Measurements from ENCODE around the gene APOBEC4.
"Not testable (repeated sequence)": the region's sequence is repeated elsewhere in the genome, so short reads cannot be mapped to it uniquely, and the experiment has no call there.

Gene APOBEC4

DNA sequence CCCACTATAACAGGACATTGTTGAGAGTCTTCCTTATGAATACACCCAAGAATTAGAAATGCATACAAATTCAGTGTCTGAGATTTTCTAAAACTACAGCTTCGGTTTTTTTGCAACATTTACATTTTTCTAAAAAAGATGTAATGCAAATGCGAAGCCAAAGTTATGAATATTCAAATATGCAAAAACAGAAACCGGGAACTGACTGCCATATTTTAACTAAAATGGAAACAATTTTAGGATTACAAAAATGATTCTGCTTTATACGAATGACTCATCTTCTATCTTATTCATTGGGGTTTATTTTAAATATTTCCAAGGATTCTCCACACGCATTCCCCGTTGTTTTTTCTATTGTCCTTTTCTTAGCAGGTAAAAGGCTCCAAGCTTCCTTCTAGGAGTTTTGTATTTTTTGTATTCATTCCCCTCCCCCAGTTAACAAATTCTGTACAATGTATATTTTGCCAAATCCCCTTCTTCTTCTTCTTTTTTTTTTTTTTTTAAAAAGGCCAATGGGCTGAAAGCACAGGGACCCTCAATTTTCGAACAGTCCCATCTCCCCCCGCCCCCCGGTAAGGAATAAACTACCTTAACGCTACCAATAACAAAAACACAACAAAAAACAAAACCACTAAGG, 18.6 kb downstream of the APOBEC4 start:
- no peak for DNase-seq (ENCODE audit: low spot score)

DNA sequence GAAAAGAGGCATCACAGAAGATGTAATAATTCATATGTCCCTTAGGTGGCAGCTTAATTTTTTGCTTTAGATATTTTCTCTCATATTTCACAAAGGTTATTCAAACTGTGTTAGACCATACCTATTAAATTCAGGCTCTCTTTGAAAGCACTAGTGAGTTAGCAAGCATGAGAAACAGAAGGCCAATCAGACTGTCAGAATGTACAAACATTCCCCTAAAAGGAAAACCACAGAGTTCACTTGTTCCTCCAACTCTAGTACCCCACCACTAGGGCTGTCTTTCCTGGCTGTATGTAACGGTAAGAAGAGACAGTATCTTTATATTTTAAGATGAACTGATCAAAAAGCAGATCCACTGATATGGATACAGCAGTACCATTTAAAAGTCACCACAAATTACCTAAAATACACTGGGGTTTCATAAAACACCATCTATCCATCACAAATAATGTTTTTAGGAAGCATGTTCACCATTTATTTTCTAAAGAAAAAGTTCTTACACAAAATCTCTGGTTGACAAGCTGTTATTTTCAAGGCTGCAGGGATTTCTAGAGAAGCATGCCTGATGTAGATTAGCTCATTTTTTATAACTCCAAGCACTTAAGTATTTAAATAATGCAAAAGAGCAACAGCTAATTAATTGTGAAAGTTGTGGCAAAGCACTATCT, 19.3 kb downstream of the APOBEC4 start:
- peak; percentile 44 for DNase-seq (ENCODE audit: low spot score)

DNA sequence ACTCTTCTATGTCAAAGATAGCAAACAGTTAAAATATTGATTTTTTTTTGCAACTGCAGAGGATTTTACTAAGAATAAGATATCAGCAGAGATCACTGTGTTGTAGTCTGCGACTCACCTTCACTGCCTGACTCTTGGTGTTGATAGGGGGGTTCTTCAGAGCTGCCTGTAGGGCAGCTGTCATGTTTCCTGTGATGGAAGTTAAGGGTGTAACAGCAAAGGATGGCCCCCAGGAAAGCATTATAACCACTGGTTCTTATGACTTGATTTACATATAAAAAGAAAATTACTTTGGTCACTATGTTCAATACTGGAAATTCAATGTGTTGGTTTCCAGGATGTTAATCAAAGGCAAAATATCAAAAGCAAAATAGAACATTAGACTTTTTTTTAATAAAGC, 20.2 kb downstream of the APOBEC4 start:
- DNase-seq (ENCODE audit: low spot score), result no peak

GRCh38 chr1:183632114-183632513, 21.0 kb downstream of the APOBEC4 start:
- DNase-seq (ENCODE audit: low spot score), result no peak

GRCh38 chr1:183630748-183631147, 22.4 kb downstream of the APOBEC4 start:
- DNase-seq (ENCODE audit: low spot score), result no peak

DNA sequence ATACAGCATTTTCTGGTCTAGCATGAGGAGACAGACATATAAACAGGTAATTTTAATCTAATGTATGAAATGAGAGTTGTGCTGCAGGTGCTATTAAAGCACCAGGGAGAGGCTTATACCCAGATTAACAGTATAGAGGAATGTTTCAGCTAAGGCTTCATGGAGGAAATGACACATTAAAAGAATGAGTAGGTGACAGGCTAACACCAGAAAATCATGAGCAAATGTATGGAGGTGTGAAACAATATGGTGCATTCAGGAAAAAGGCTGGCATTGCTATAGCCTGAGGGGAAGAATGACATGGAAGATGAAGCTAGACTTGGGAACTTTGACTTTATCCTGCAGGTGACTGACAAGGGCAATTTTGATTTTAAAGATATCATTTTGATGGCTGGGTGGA, 24.6 kb downstream of the APOBEC4 start:
- DNase-seq (ENCODE audit: low spot score), result no peak

DNA sequence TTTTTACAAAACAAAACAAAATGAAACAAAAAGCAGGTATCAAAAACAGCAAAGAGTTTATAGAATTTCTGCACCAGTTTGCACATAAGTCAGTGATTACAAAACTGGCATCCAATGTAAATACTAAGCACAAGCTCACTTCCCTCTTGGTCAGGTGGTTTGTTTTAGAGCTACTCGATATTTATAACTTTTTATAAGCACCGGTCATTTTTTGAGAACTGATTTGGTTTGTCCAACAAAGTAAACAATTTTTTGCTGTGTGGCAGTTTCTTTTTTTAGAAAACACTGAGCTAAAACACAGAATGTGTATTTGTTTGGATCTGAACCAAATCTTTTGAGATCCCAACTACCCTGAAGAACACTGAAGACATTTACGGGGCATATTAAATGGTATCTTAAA, 26.9 kb downstream of the APOBEC4 start:
- DNase-seq (ENCODE audit: low spot score), result not testable (repeated sequence)

DNA sequence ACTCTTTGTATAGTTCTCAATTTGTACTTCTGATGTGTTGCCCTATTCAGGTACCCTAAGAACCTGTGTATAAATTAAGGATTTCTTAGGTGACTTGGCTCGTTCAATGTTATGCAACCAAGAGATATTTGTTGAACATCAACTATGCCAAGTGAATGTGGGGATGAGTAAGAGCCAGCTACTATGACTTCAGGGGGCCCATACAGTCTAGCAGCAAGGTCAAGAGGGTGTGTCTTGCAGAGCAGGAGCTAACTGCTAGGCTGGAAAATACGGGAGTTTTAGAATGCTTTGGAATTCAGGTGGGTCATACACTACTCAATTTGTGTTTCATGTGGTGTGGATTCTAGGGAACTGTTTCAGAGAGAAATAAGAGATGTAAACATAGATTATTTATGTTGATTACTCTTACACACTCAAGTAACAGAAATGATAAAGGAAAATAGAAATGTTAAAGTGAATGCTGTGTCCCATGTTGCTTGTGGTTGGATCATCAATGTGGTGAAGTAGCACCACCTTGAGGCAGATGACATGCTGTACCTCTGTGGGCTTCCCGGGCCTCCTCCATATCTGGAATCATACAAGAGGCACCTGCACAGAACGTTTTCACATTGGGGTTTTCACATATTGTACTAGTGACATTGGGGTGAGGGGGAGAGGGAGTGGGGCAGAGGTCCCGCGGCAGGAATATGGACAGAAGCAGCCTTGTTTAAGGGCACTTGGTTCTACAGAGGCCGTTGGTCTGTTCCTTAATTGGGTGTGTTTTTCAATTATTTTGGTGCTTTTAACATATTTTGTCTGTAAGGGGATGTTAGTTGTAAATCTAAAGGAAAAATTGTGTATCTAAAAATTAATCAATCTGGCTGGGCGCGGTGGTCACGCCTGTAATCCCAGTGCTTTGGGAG, 30.0 kb downstream of the APOBEC4 start:
- DNase-seq (ENCODE audit: low spot score), result peak; percentile 37

DNA sequence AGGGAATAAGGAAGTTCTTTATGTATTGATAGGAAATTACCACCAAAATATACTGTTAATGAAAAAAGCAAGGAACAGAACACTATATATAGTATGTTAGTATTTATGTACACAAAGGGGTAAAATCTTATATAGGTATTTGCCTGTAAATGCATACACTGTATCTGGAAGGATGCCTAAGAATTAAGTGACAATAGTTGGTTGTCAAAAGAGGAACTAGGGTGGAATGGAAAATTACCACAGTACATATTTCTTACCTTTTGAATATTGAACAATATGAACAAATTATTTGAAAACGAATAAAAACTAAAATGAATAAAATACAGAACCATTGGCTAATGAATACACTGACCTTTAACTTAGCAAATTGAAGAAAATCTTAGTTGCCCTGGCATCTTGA, 31.1 kb downstream of the APOBEC4 start:
- no peak for DNase-seq (ENCODE audit: low spot score)

DNA sequence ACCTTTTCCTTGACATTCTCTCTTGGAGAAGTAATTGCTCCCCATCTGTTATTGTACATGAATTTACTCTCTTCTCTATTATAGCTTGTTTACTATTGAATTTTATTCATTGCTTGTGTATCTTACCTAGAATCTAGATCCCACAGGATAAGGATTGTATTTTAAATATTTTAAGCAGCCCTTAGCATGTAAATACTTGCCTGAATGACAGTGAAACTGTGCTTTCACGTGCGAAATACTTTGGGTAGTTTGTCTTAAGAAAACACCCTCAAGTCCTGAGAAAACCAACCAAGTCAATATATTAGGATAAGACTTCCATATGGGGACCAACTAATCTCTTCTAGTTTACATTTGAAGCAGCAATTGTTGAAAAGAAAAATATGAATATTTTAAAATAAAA, 32.8 kb downstream of the APOBEC4 start:
- DNase-seq (ENCODE audit: low spot score), result no peak

DNA sequence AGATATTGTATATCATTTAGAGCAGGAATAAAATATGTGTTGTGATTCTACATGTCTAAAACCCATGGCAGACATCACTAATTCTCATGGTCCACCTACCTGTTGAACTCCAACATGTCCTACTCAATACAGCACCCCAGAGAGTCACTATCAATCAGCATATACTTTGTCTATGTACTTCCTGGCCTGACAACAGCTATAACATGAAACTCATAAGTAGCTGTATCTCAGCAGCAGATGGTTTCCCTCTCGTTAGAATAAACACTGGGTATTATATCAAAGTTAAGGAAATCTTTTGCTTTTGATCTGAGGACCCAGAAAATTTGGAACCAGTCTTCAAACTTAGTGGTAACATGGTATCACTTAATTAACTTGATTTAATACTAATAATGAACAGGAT, 33.3 kb downstream of the APOBEC4 start:
- no peak for DNase-seq (ENCODE audit: low spot score)

DNA sequence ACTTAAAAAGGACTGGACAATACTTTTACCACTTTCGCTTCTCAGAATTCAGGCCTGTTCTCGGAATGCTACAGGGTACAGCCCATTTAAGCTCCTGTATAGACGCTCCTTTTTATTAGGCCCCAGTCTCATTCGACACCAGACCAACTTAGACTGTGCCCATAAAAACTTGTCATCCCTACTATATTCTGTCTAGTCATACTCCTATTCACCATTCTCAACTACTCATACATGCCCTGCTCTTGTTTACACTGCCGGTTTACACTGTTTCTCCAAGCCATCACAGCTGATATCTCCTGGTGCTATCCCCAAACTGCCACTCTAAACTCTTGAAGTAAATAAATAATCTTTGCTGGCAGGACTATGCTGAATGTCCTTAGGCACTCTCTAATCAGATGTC, 34.9 kb downstream of the APOBEC4 start:
- DNase-seq (ENCODE audit: low spot score), result not testable (repeated sequence)

- not testable (repeated sequence) for DNase-seq (ENCODE audit: low spot score)
Measured at GRCh38 chr1:183612975-183613374, 40.1 kb downstream of the APOBEC4 start.

GRCh38 chr1:183612407-183612806, 40.7 kb downstream of the APOBEC4 start:
- no peak for DNase-seq (ENCODE audit: low spot score)

- DNase-seq (ENCODE audit: low spot score), result no peak
Measured at GRCh38 chr1:183611021-183611420, 42.1 kb downstream of the APOBEC4 start.

- DNase-seq (ENCODE audit: low spot score), result no peak
Measured at GRCh38 chr1:183609759-183610452, 43.2 kb downstream of the APOBEC4 start.

- DNase-seq (ENCODE audit: low spot score), result no peak
Measured at GRCh38 chr1:183609313-183609712, 43.8 kb downstream of the APOBEC4 start.

GRCh38 chr1:183607322-183607980, 45.7 kb downstream of the APOBEC4 start:
- no peak for DNase-seq (ENCODE audit: low spot score)

GRCh38 chr1:183605904-183606303, 47.2 kb downstream of the APOBEC4 start:
- no peak for DNase-seq (ENCODE audit: low spot score)

GRCh38 chr1:183604815-183605214, 48.3 kb downstream of the APOBEC4 start:
- DNase-seq (ENCODE audit: low spot score), result no peak

- DNase-seq (ENCODE audit: low spot score), result no peak
Measured at GRCh38 chr1:183604038-183604808, 48.9 kb downstream of the APOBEC4 start.
